GF-D8 (cell line): ENCODE data around the gene CRIM1.

Experiments
- DNase-seq: peaks from one replicate; lab custom pipeline; 2025; lab: John Stamatoyannopoulos, UW

CRIM1 gene

DNA sequence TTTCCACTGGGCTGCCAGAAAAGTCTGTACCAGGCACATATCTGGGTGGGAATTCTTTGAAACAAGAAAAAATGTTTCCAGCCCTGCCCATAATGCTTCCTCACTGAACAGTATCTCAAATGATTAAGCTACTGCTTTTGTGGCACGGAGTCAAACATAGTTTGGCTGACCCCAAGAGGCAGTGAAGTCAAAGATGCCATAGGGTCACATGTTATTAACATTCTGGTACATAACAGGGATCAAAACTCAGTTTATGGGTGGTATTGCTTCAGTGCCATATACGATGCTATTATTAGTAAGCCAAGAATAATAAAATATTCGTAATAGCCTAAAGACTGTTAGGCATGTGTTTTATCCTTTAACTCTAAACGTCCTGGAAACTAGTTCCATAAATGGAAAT is 129.9 kb downstream of the CRIM1 start:
- no peak for DNase-seq

DNA sequence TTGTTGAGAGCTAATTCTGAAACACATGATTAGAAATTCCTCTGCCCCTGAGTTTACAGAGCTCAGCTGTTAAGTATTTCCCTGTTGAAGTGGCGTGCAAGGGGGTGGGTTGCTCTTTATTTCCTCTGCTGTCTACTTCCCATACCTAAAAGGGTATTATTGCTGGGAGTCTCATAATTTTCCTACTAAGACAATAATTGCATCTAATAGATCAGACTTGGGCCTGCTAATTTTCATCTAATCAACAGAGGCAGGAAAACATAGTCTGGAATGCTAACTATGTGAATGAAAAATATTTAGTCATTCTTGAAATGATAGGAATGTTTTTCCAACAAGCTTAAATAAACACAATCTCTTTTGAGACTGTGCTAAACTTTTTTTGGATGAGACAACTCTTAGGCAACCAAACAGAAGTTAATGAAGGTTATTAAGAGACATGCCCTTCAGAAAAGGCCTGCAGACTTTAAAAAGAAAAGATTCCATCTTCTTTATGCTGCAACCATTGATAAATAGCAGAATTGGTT is 131.0 kb downstream of the CRIM1 start:
- no peak for DNase-seq

DNA sequence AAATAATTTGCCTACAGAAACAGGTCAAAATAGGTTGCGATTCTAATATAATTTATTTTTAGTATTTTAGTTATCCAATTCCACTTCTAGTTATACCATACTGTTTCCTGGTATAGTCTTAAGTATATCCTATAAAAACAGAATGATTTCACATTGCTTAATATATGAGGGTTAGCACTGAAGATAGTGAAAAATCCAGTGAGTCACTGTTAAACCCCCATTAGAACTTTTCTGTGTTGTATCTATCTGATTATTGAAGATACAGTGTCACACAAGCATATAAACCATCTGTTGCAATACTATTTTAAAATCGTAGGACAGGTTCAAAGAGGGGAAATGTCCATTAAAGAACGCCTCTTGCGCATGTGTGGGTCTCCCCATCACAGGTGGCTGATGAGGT is 132.4 kb downstream of the CRIM1 start:
- DNase-seq = no peak

DNA sequence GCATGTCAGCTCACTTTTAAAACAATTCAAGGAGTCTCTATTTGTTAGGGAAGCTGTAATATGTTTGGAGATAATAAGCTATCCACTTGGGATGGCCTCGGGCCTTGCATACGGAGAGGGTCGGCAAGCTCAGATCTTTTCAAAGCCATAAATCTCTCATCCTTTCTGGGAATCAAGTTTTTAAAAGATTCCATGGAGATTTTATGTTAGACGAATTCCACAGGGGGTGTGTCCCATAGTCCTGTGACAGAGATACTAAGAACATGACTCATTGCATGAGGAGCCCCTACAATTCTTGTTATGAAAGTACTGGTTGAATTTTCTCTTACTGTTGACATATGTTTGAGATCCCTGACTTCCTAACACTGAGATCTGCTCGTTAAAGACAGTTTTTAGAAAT is 133.7 kb downstream of the CRIM1 start:
- no peak for DNase-seq

DNA sequence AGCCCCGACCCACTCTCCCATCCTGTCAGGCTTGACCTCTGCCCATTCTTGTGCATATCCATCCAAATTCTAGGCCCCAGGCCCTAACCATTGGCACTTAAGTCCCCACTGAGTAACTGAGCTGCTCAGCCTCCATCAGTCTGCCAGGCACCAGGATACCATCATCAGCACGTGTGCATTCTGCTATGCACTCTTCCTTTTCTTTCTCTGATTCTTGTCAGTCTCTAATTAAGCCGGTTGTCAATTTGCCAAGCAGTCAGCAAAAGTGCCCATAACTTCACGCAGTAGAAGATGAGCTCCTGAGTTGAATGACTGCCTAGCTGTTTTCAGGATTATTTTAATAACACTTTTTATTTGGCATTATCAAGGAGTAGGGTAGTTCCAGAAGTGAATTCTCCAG is 135.2 kb downstream of the CRIM1 start:
- no peak for DNase-seq

DNA sequence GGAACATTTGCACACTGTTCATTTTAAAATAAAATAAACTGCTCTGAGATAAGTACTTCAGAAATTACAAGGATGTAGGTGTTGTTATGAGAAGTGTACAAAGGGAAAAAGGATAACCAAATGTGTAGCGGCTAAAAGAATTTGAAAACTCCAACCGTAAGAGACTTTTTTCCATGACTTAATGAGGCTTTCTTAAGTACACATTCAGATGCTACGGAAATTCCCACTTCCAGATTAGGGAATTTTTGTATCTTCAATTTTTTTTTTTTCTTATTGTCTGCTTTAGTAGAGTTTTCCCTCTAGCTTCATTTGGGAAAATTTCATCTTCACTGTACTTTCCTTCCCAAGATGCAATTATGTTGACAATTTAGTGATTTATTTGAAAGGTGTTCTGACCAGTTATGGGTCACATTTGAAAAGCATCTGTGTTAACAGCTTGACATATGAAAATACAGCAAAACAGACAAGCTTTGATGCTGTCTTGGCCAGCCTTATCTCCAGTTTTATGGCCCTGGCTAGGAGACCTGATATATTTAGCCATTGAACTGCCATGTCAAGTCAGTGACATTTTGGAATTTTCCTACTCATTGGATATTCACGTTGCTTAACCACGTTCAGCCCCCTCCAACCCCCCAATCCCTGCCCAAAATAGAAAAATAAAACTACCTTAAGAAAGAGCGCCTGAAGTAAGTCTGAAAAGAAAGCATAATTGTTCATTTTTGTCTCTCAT is 136.8 kb downstream of the CRIM1 start:
- no peak for DNase-seq

DNA sequence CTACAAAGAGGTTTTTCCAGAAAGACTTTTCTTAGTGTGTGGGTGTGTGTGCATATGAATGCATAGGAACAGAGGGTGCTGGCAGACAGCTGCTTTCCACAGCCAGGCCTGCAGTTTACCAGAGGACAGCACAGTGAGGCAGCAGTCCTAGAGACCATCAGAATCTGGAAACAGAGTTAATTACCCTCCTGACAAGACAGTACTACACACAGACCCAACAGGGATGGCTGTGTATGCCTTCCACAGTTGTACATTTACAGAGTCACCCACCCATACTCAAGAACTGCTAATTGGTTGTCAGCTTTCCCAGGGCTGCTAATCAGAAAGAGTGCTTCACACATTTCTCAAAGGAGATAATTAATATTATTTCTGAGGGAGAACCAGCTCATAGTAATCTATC is 137.7 kb downstream of the CRIM1 start:
- DNase-seq = no peak

DNA sequence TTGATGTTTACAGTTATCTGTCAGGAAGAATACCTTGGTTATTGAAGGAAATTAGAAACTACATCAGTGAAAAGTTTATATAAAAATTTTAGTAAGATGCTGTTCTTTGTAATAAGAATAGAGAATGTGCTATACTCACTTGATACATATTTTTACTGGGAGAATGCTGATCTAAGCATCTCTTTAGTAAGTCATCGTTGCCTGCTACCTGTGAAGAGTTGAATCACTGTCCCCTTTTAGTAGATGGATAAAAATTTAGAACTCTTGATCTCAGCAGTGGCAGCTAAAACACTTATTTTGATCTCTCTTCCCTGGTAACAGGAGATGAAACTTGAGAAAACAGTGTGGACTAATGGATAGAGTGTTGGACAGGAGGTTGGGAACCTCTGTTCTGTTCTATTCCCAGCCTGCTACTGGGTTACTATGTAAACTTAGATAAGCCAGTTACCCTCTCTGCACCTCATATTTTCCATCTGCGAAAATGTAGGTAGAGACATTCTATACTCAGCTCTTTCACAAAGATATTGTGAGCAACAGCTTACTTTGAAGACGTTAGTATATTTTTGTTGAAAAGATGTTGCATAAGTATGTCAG is 142.1 kb downstream of the CRIM1 start:
- DNase-seq = no peak

DNA sequence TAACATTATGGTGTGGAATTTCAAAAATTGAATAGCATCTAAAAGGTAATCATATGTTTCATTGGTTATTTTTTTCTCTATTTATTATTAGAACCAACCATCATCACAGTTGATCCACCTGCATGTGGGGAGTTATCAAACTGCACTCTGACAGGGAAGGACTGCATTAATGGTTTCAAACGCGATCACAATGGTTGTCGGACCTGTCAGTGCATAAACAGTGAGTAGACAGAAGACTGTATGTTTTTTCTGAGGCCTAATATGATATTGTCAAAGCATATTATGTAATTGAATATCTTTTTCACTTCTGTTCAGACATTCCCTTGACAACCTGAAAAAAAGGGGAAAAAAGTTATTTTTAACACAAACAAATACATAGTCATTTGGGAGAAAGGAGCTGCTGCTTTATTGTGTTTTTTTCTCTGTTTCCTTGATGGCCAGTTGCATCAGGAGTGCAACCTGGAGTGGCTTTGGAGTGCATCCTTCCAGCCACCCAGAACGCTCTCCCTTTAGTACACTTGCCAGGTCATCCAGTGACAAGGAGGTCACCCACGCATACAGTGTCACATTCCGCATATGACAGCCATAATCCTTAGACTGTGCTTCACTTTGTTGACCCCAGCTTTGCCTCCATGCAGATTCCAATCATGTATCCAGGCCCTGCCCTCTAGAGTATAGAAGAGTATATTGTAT is 143.7 kb downstream of the CRIM1 start:
- DNase-seq = no peak

DNA sequence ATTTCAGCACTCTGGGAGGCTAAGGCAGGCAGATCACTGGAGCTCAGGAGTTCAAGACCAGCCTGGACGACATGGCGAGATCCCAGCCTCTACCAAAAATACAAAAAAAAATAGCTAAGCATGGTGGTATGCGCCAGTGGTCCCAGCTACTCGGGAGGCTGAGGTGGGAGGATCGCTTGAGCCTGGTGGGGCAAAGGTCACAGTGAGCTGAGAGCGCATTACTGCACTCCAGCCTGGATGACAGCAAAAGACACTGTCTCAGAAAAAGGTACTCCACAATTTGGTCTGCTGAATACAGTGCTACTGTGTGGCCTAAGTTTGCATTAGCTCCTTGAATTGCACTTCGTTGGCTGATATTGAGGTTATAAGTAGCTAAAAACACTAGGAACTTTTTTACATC is 144.5 kb downstream of the CRIM1 start:
- no peak for DNase-seq

DNA sequence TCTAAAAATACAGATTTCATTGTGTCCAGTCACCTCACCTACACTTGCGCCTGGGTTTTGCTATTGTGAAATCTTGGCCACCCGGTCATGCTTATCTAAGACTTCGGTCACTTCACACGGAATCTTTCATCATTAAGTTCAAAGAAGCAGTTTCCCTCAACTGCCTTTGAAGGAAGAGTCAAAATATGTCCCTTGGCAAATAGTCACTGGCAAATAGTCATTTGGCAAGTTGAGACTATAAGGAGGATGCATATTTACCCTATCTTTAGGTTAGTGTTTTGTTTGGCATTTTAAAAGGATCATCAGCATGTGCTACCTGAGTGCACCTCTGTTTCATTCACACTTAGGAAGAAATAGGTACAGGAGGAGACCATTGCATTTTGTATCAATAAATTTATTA is 146.5 kb downstream of the CRIM1 start:
- DNase-seq = no peak

DNA sequence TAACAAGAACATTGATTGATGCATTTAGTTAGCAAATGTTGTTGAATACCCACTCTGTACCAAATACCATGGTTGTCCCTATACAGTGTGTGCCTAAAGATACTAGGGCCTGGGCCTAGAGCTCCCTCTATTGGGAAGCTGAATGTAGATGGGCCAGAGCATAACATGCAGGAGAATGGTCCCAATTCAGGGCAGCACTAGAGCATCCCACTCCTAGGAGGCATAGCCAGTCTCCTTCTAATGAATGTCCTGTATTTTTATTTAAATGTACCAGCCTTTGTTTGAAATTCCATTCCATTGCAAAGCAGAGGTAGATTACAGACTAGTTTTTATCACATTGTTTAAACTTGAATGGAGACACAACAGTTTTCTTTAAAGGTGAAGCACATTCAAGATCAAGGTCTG is 151.8 kb downstream of the CRIM1 start:
- peak; percentile 6 for DNase-seq

DNA sequence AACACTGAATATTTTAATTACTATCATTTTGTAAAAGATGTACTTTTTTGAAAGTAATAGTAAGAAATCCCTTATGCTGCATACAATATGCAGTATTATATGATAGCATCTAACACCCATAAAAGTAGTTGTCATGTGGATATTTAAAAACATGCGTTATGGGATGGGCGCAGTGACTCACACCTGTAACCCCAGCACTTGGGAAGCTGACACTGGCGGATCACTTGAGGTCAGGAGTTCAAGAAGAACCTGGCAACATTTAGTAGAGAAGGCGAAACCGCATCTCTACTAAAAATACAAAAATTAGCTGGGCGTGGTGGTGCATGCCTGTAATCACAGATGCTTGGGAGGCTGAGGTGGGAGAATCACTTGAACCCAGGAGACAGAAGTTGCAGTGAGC is 153.5 kb downstream of the CRIM1 start:
- no peak for DNase-seq

DNA sequence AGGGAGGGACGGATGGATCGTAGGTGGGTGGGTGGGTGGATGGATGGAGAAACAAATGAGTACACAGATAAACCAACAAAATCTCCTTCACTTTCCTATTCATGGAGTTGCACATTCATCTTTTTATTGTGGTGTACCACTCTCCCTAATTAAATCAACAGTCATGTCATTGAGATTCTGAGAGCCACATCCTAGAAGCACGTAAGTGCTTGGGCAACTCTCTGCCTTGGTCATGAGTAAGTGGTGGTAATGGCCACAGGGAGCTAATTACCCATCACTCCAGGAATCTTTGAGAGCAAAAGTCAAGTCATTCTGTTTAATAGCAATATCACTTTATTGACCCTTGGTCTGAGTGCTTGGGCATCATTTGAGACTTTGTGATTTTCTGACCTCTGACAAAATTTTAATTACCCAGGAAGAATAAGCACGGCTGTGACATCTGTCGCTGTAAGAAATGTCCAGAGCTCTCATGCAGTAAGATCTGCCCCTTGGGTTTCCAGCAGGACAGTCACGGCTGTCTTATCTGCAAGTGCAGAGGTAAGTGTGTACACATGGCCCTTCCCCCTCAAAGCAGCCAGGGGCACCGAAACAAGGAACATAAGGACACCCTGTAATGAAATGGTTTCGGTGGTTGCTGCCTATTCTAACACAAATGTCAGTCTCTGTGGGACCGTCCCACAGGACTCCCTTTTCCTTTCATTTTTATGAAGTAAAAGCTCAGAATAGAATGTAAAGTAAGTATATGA is 156.5 kb downstream of the CRIM1 start:
- no peak for DNase-seq

DNA sequence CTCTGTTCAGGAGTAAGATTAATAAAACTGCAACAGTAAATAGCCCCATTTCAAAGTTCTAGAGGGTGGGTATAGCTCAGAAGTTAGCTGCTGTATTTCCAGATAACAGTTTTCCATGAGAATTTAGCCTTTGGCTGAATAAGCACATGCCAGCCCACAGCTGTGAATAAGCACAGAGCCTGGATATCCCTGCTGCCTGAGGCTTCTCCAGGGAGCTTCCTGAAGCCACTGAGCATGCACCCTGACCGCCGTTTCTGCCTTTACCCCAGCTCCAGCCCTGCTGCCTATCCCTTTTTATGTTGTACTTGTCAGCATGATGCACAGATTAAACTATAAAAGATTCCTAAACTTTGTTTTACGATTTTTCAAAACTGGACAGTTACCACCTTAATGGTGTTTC is 157.1 kb downstream of the CRIM1 start:
- DNase-seq = no peak

DNA sequence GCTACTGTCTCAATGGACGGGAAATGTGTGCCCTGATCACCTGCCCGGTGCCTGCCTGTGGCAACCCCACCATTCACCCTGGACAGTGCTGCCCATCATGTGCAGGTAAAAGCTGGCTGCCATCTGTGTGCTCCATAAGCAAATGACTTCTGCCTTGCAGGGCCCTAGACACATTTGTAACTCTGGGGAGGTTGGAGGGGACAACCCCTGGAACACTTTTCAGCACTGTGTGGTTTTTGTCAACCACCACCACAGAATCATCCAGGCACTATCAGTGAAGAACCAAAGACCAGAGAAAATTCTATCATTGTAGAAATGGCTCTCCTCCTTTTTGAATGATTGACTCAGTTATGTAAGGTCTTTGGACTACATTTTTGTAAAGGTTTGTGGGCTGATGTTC is 158.1 kb downstream of the CRIM1 start:
- DNase-seq = no peak

DNA sequence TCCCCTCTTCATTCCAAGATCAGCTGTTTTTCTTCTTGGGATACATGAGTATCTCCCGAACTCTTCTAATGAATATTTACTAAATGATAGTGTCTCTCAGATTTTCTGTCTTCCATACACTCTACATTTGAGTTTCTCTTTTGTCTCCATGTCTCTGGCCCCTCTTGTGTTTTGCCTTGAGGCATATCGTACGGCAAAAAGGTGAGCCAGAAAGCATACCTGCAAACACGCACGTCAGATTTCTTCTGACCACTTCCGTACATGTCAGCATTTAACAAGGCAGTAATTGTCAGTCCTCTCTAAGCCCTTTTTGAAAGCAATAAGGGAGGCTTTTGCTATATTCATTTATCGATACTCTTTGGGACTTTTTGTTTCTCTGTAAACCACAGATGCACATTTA is 160.0 kb downstream of the CRIM1 start:
- DNase-seq = no peak

DNA sequence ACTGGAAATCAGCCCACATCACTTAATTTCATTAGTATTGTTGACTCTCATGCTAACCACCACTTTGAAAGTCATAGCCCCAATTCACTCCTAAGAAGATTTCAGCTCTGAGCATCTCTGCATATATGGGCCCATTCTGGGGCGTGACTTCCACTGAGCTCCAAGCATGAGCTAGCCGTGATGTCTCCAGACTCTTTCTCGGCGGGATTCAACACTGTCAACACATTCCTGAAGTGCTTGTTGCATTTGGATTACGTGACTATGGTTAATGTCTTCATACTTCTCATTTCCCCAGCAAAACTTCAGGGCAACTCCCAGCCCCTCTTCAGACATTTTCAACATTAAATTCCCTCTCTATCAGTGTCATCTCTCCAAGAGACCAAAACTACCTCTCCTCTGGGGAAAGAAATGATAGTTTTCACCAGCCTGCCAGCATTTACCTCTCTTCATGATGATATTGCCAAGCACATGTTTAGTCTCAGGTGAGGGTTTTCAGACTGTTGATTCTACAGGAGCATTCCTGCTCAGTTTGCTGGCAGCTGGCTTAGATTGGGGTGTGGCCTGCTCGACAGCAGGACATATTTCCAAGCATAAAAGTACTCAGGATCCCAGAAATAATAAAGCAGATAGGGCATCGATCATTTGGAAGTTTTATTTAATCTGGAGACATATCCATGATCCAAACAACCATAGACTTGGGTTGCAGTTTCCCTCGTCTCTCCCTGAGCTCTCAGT is 160.7 kb downstream of the CRIM1 start:
- DNase-seq = no peak

DNA sequence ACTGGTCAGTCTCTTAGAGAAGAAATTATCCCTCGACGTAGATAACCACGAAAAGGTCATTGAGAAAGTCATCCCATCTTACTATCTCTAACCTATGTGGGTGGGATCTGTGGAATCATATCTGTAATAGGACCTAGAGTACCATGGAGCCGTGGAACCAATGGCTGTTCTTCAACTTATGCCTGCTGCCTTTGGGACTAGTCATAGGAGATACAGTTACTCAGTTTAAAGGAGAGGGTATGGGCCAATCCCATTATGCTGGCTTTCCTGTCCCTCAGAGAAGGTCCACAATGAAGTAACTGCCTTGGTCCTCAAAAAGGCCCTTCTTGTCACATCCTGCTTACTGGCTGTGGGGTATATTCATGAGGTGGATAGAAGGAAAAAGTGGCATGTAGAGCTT is 164.9 kb downstream of the CRIM1 start:
- DNase-seq = no peak

DNA sequence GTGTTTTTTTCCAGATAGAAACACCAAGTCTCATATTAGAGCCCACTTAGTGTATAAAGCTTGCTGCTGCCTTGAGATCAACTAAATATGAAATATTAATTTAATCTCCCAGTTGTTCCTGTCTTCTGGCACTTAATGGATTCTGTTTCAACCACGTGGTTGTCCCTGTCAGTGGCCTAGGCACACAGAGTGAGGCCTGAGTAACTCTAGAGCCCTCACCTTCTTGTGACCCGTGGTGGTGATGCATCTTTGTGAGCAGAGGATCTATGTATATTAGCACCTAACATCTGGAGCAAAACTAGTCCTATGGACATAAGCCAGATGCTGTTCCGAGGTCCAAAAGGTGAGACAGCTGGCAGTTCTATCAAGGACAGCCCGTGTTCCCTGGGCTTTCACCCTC is 167.6 kb downstream of the CRIM1 start:
- no peak for DNase-seq

DNA sequence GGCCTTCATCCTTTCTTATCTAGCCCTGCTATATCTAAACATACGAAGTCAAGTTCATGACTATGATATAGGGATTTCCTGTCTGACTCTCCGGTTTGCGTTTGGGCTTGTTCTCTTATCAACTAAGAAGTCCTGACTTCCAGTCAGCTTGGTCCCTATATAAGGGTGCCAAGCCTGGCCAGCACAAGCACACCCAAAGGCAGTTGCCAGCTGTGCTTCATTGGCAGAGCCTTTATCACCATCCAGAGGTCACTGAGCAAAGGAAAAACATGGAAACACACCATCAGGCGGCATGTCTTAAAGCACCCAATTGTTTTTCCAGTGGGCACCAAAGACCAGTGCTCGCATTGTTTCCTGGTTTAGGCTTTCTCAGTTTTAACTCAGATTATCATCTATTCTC is 169.7 kb downstream of the CRIM1 start:
- no peak for DNase-seq

DNA sequence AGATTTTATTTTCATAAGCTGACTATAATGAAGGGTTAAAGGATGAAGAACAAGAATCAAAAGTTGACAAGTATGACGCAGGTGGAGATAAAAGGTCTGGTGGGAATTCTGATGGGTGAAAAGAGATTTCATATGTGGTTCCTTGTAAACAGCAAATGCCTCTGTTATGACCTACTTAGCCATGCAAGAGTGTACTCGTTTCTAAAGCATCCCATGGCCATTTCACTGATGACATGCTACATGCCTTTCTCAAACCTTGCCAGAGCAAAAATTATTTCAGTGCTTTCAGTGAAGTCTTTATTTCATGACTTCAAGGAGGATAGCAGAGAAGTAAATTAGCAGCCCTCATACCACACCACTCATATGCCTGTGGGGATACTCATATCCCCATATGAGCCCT is 170.6 kb downstream of the CRIM1 start:
- no peak for DNase-seq
